NCI-H2081 treated with DMSO at 0.1 percent for 48 hours (cell line): ENCODE results near the gene CARMIL1.

Source experiments
- DNase-seq: peaks from one replicate; lab custom pipeline; 2025; lab: John Stamatoyannopoulos, UW

Gene CARMIL1

DNA sequence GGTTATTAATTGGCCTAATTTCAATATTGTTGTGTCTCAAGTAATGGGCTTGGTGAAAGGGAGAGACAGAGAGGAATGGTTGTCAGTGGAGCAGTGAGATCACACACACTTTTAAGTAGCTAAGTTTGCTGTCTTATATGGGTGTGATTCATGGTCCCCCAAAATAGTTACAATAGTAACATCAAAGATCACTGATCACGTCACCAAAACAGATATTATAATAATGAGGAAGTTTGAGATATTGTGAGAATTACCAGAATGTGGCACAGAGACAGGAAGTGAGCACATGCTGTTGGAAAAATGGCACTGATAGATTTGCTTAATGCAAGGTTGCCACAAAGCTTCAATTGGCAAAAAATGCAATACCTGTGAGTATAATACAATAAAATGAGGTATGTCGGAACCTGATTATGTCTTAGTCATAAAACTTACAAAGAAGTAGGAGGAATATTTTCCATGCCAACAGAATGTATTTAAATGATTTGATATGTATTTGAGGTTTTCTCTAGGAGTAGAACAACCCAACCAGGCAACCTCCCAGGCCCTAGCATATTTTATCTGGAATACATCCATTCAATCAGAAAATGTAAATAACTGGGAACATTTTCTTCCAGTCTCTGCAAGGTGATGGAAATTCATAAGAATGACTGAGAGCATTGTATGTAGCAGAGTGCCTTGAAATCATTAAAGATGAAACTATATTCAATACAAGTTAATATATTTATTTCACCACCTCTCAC, 167.8 kb downstream of the CARMIL1 start:
- no peak for DNase-seq

DNA sequence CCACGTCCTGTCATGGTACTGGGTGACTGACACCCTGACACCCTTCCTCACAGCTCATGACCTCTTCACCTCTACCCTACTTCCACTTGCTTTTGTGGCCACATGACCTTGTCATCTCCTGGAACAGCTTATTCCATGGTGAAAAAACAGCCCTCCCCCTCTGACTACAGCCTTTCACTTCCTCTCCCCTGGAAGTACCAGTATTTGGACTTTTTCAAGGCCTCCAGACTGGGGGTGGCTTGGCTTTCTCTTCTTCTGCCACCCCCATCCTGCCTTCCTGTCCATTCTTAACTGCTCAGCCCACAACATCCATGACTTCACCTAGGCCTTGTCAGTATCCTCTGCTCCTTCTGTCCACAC, 168.4 kb downstream of the CARMIL1 start:
- no peak for DNase-seq

DNA sequence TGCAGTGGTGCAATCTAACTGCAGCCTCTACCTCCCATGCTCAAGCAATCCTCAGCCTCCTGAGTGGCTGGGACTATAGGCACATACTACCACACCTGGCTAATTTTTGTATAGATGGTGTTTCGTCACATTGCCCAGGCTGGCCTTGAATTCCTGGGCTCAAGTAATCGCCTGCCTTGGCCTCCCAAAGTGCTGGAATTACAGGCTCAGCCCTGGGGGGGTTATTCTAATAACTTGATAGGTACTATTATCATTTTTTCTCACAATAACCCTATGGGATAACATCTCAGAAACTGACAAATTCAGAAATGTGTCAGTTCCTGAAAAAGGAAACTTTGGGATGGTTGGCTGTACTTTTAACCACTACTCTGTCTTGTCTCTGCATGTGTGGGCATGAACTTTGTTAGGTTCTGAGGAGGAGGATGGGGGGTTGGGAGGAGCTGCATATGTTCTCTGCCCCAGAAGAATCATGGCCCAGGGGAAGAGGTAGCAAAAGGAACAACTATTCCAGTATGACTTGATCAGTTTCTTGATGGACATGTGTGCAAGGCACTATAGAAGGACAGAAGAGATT, 169.9 kb downstream of the CARMIL1 start:
- no peak for DNase-seq

DNA sequence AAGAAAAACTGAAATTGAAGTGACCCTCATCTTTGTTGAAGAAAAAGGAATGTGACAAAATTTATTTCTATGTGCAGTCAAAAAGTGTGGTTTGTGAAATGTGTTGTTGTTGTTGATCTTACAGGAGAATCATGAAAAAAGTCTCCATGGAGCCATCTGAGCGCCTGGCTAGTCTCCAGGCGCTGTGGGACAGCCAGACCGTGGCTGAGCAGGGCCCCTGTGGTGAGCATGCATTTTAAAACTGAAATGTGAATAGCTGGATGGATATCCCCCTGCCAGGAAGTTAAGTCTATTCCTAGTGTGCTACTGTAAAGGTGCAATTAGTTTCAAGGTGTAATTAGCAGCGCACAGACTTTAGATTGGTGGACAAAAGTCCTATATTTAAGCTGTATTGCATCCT, 170.6 kb downstream of the CARMIL1 start:
- peak; percentile 85 for DNase-seq

DNA sequence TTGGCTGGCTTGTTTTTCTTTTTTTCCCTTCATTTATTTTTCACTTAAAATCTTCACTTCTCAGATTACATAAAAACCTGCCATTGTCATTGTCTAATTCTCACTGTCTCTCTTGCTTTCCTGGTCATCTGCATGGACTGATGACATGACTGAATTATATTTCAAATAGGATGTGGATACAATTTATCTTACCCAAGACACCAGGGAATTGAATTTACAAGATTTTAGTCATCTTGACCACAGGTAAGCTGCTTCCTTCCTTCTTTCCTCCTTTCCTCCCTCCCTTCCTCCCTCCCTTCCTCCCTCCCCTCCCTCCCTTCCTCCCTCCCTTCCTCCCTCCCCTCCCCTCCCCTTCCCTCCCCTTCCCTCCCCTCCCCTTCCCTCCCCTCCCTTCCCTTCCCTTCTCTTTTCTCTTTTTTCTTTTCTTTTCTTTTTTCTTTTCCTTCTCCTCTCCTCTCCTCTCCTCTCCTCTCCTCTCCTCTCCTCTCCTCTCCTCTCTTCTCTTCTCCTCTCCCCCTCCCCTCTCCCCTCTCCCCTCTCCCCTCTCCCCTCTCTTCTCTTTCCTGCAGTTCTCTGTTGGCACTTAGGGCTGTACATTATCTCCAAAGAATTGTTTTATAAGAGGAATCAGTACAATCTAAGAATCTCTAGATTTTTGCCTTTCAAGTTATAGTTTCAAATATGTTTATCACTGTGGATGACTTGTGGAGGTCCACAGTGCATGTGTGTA, 171.5 kb downstream of the CARMIL1 start:
- DNase-seq, result no peak

DNA sequence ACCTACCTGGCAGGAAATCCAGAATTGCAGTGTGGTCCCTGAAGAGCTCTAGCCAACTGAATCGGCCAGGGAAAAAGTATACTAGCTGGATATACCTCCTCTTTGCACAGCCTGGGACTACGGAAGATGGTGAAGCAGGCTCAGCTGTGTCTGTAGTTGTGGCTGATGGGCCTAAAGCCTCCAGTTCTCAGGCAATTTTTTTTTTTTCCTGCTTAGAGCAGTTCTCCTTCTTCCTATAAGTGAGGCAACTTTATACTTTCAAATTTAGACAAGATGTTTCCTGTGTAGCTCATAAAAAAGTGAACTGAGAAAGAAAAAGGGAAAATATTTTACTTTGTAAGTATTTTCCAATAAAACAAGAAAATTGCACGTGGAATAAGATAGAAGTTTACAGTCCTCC, 172.9 kb downstream of the CARMIL1 start:
- no peak for DNase-seq

DNA sequence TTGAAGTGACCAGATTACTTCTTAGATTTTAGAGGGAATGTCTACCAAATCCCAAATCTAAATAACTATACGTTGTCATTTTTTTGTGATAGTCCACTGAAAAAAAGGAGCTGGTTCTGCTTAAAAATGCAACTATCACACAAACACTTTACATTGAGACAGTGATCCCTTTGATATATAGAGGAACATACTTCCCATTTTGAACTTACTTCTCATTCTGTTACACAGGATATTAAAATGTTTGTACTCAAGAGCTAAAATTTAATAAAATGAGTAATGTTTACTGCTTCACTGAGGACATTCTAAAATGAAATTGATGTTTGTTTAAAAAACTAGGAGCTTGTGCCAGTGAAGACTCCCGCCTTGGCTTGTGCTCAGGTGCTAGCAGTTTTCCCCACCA, 174.1 kb downstream of the CARMIL1 start:
- no peak for DNase-seq

DNA sequence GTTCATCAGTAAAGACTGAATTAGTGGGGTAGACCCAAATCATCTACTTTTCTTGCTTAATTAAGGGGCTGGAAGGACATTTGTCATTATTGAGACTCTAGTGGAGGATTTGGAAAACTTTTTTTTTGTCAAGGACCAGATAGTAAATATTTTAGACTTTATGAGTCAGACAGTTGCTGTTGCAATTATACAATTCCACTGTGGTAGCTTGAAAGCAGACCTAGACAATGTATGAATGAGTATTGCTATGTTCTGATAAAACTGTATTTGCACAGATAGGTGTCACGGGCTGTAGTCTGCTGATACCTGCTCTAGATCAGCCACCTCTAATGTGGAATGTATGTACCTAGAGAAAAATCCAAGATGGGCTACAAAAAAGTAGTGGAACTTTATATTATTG, 175.0 kb downstream of the CARMIL1 start:
- no peak for DNase-seq

DNA sequence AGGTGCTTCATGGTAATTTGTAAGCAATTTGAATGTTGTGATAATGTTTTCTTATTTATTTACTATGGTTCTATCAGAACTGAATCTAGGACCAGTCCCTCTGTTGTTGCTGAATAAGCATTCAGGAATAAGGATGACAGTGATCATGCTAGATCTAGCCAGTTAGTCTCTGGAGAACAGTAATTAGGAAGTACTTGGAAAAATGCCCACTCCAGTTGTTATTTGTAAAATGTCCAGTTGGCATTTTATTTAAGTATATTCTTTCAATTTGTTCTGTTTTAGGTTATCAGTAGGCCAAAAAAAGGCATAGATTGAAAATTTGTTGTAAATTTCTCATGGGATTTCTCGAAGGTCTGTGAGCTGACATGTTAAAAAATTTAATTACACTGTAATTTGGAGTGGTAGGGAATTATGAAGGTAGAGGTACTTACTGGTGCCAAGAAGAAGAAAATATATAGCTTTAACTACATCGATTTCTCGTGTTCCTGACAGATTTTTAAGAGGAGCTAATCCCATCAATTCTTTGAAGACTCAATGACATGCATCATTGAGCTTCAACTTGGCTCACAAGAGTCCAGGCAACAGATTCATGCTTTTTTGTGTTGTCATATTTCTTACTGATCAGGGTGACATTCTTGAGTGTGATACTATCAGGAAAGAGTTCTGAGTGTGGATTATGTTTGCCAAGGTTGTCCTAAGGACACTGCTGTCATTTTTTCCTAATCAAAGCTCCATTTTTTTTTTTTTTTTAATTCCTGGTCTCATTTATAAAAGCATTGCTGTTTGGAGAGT, 177.3 kb downstream of the CARMIL1 start:
- no peak for DNase-seq

DNA sequence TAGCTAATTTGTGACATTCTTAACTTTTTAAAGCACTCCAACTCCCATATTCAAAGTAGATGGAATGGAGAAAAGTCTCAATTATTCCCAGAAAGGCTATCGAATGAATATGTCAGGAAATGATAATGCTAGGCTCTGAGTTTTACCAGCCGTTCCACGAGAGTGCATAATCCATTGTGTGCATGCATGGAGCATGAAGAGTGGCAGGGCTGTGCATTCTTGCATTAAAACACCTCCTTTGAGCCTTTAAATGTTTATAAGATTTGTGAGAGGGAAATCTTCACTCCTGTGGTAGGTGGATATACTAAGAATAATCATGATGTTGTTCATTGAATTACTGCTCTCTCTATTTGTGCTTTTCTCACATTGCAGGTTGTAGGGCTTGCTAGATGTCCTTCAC, 178.3 kb downstream of the CARMIL1 start:
- DNase-seq, result no peak

DNA sequence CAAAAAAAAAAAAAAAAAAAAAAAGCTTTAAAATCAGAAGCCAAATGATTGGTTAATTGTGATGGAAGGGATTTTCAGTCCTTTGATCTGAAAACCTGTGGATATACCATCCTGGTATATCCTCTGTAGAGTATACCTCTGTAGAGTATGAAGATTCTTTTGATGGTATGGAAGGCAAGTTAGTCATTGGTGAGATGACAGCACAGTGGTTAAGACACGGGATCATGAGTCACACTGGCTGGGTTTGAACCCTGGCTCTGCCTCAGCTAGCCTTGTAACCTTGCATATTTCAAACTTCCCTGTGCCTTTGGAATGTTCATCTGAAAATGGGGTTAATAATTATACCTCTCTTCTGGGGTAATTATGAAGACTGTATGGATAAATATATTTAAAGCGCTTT, 179.3 kb downstream of the CARMIL1 start:
- DNase-seq, result no peak

DNA sequence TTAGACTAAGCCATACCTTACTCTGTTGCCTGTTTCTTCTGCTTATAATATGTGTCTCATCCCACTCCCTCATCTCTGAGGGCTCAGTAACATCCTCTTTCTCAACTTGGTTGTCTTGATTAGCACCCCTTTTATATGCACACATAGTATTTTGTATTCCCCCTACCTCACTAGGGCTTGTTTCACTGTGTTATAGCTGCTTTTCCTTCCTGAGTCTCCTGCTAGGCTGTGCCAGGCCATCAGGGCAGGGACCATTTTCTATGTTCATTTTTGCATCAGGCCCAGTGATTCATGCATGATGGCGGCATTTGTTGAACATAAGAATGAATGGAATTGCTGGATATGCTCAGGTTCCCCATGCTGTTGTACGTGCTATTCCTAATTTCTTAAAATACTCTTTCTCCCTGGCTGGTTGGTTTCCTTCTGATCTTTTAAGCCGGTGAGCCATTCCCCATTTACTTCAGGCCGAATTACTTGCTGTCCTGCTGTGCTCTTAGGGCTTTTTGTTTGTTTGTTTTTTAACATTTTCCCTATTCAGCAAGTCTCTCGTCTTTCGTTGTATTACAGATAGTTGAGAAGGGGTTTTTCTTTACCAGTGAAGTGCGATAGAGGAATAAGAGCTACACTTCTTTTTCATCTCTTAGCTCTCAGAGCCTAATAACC, 183.2 kb downstream of the CARMIL1 start:
- no peak for DNase-seq

DNA sequence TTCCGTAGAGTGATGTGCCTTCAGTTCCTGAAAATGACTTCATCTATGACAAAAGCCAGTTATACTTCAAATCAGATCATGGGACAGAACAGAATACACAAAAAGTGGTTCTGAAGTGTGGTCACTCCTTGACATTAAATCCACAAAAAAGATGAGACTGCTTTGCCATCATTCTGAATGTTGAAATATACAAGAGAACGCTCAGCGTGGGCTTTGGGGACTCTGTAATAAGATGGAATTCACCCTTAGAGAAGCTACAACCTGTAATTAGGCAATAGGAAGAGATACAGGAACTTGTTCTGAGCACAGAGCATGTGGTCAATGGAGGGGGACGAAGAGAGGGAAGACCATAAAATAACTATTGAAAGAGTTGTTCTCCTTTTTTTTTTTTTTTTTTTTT, 184.3 kb downstream of the CARMIL1 start:
- no peak for DNase-seq

DNA sequence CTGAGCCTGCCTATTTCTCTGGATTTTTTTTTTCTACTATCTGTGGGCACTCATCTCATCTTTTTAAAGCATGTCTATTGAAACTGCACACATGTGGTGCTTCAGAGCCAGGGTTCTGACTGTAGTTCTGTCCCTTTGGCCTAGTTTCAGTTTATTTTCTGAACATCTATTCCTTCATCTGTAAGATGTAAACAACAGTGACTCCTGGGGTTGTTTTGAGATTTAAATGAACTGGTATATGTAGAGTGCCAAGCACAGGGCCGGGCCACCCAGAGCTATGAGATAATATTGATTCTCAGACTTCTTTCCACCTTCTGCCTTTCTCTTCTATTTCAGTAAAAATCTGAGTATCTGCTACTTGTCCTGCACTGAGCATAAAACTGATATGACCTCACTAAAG, 185.1 kb downstream of the CARMIL1 start:
- no peak for DNase-seq

DNA sequence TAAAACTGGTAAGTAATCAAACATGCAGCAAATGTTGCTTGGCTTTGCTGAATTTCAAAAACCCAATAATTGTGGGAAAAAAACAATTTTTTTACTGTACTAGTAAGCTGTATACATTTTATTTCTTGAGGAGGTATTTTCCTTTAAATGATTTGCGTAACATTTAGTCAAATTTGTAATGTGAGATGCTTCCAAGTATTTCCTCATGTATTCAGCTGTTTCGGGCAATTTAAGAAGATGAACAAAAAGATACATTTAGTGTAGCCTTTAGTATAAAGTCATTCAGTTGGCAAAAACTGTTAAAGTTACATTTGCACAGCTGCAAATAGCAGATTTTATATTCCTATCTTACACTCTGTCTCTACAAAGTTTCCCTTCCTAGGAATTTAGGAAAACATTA, 186.8 kb downstream of the CARMIL1 start:
- DNase-seq, result no peak

DNA sequence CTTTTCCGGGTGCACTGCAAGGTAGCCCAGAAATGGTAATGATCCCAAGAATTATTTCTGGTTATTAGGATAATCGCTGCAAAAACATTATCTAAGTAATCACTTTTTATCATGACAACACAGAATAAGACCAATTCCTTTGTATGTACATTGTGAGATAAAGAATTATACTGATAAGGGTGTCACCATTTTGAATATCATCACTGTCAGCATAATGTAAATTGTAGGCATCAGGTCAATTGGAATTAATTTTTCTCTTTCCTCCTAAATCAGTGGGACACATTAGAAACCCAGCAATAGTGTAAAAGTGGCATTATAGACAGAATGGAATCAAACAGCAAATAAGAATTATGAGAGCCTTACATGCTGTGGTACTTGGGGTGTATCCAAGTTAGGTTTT, 189.7 kb downstream of the CARMIL1 start:
- no peak for DNase-seq

DNA sequence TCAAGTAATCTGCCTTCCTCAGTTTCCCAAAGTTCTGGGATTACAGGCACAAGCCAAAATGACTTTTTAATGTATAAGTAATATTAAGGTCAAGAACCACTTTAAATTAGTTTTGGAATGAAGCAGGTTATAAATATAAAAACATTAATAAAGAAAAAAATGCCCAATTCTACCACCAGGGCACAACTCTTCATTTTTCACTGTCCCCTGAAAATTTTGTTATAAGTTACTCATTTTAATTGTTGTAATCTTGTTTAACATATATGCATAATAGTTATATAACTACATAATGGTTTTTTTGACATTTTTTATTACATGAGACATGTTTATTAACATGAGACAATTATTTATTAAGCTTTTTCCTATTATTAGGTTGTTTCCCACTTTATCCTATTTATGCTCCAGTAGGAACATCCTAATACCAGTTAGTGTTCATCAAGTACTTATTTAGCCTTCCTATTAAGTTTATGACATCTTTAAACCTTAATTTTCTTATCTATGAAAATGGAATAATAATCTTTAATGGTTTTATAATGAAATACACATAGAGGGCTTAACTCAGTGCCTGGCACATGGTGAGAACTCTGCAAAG, 190.7 kb downstream of the CARMIL1 start:
- no peak for DNase-seq

DNA sequence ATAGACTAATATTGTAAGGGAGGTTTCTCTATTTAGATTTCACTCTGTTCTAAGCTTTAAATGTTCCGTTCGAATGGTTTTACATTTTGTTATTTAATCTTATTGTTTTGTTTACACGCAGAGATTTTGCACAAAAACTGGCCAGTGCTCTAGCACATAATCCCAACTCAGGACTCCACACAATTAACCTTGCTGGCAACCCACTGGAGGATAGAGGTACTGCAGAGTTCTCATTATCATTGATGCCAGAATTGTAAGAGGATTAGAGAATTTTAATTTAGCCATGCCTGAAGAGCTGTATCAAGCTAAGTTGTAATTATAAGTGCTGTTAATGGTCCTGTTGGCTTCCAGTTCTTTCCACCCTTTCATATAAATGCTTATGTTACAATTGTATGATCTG, 193.1 kb downstream of the CARMIL1 start:
- no peak for DNase-seq

DNA sequence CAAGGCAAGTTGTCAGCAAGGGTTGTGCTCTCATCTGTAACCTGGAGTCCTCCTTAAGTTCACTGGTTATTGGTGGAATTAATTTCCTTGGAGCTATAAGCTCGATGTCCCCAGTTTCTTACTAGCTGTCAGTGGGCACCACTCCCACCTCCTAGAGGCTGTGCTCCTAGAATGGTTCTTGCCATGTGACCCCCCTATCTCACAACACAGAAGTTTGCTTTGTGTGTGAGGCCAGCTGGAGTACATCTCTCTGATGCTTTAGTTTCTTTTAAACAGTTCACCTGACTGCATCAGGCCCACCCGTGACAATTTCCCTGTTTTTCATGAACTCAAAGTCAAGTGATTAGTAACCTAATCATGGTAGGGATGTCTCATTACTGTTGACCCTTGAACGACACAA, 193.7 kb downstream of the CARMIL1 start:
- DNase-seq, result no peak

DNA sequence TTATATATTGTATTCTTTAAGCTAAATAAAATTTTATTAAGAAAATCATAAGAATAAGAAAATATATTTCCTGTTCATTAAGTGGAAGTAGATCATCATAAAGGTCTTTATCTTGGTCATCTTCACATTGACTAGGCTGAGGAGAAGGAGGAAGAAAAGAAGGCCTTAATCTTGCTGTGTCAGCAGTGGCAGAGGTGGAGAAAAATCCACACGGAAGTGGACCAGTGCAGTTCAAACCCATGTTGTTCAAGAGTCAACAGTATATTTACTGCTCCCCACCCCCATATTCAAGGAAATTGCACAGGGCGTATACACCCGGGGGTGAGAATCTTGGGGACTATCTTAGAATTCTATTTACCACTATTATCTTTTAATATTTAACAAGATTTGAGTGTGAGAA, 194.3 kb downstream of the CARMIL1 start:
- DNase-seq, result no peak

DNA sequence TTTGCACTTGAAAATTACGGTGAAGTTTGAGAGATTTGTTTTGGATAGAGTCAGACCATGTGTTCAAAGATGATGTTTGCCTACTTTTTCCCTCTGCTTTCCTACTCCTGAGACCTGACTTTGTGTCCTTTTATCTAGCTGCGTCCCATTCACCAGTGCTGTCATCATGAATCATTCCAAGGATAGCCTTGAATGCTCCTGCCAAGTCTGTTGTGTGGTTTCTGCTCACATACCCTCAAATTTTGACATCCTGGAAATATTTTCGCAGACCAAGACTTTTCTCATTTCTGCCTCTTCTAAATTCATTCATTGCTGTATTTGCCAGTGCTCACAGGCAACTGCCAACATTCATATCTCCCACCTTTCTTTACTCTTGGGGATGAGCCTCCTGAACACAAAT, 197.0 kb downstream of the CARMIL1 start:
- no peak for DNase-seq
